ENCODE data around the gene HHATL.

- TF ChIP-seq CTCF (IDR thresholded peaks at IDR 0.05) = no peak
- TF ChIP-seq POLR2AphosphoS5 (IDR thresholded peaks at IDR 0.05) = no peak
These were observed 14.7 kb upstream of the HHATL start for GRCh38 chr3:42717306-42717705.
